ENCODE data around the gene OR13J1.
"Not testable (repeated sequence)": the region's sequence is repeated elsewhere in the genome, so short reads cannot be mapped to it uniquely, and the experiment has no call there.

OR13J1 gene

GRCh38 chr9:35903049-35903448 is 32.8 kb upstream of the OR13J1 start:
- peak; percentile 23 for DNase-seq

- DNase-seq, result no peak
These were observed 28.8 kb upstream of the OR13J1 start for GRCh38 chr9:35899021-35899420.

GRCh38 chr9:35898337-35898736 is 28.1 kb upstream of the OR13J1 start:
- no peak for DNase-seq

- DNase-seq, result not testable (repeated sequence)
These were observed 27.3 kb upstream of the OR13J1 start for GRCh38 chr9:35897376-35898099.

GRCh38 chr9:35896570-35896969 is 26.4 kb upstream of the OR13J1 start:
- no peak for DNase-seq

- no peak for DNase-seq
These were observed 21.9 kb upstream of the OR13J1 start for GRCh38 chr9:35892051-35892450.

GRCh38 chr9:35891646-35892045 is 21.4 kb upstream of the OR13J1 start:
- no peak for DNase-seq

GRCh38 chr9:35884908-35885307 is 14.7 kb upstream of the OR13J1 start:
- DNase-seq, result not testable (repeated sequence)

- no peak for DNase-seq
These were observed 12.8 kb upstream of the OR13J1 start for GRCh38 chr9:35882996-35883395.

GRCh38 chr9:35882263-35882848 is 12.2 kb upstream of the OR13J1 start:
- peak; percentile 85 for DNase-seq

- no peak for DNase-seq
These were observed 2.3 kb upstream of the OR13J1 start for GRCh38 chr9:35872505-35872904.

- no peak for DNase-seq
These were observed 1.3 kb upstream of the OR13J1 start for GRCh38 chr9:35871545-35871944.

GRCh38 chr9:35869621-35870216 is 482 bp downstream of the OR13J1 start:
- DNase-seq, result no peak

GRCh38 chr9:35868933-35869332 is 1.3 kb downstream of the OR13J1 start:
- DNase-seq, result no peak

- no peak for DNase-seq
These were observed 2.7 kb downstream of the OR13J1 start for GRCh38 chr9:35867538-35867937.

GRCh38 chr9:35864695-35865255 is 5.4 kb downstream of the OR13J1 start:
- DNase-seq, result no peak

- DNase-seq, result no peak
These were observed 6.6 kb downstream of the OR13J1 start for GRCh38 chr9:35863583-35863982.

- no peak for DNase-seq
These were observed 7.9 kb downstream of the OR13J1 start for GRCh38 chr9:35862328-35862727.

GRCh38 chr9:35861161-35861897 is 8.9 kb downstream of the OR13J1 start:
- no peak for DNase-seq

GRCh38 chr9:35859990-35860339 is 10.2 kb downstream of the OR13J1 start:
- no peak for DNase-seq

- DNase-seq, result no peak
These were observed 10.8 kb downstream of the OR13J1 start for GRCh38 chr9:35859310-35859989.

GRCh38 chr9:35858458-35858857 is 11.7 kb downstream of the OR13J1 start:
- DNase-seq, result no peak

- DNase-seq, result no peak
These were observed 13.3 kb downstream of the OR13J1 start for GRCh38 chr9:35856882-35857281.

All from activated gamma-delta T cell treated with Interleukin-2 at 50 U/mL for 16 hours (primary cell).